GM19438 (cell line): Measurements from ENCODE around the gene GRK4.
A peak's percentile ranks its signal among the peaks of the same experiment; 100 is the strongest.
"Not testable (repeated sequence)": the region's sequence is repeated elsewhere in the genome, so short reads cannot be mapped to it uniquely, and the experiment has no call there.

Experiments used
- ATAC-seq: cut with Tn5 transposase; IDR thresholded peaks from one replicate; pipeline ENCODE4 v1.9.1; 2021; ENCODE audit warnings: low read depth; ENCODE audit not compliant: unreplicated experiment

Gene GRK4

GRCh38 chr4:3035249-3035648 lies 71.9 kb downstream of the GRK4 start:
- no peak for ATAC-seq

- no peak for ATAC-seq
These were observed 72.3 kb downstream of the GRK4 start for GRCh38 chr4:3035674-3036073.

DNA sequence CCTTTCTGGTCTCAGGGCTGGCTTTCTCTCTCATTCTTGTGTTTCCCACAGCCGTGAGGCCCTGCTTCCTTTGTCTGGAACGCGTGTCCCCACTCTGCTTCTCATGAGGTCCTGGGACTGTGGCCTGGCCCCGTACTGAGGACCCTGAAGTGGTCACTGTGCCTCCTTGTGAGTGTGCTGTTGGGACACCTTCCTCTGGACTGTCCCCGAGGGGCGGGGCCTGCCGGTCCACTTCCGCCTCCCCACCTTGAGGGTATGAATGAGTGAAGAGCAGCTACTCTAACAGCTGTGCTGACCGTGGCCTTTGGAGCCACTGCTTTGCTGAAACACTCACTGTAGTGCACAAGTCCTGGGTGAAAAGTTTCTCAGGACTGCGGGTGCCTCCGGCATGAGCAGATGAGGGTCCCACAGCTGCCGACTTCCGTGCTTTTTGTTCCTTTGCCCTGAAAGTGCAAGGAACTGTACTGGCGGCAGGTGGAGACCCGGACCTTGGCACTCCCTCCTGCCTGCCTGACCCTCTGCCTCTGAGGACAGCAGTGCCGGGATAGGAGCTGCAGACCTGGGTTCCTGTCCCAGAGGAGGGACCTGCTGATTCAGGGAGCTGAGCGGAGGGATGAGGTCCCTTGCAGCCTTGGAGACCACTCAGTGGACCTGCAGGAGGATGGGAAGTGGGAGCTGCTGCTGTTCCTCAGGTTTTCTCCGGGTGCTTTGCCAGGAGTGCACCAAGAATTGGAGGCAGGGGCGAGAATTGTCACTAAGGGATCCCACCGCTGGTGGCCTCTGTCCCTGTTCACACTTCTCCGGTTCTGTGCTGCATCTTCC lies 73.0 kb downstream of the GRK4 start:
- no peak for ATAC-seq

DNA sequence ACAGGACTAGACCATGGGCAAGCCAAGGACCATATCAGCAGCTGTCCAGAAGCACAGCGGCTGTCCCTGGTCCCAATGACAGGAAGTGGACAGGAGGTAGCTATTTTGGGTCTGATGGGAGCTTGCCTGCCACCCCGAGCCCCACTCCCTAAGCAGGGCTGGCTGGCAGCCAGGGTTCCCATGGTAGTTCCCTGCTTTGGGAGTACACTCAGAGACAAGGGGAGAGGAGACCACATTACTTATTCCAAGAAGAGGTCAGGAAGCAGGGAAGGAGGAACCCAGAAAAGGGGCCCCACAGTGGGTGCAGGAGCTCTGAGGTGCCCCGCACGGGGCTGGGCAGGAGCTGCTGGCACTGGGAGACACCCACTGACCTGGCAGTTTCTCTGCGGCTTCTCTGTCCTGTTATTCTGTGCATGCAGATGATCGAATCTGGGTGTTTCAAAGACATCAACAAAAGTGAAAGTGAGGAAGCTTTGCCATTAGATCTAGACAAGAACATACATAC lies 74.6 kb downstream of the GRK4 start:
- no peak for ATAC-seq

GRCh38 chr4:3039706-3040366 lies 76.5 kb downstream of the GRK4 start:
- no peak for ATAC-seq

DNA sequence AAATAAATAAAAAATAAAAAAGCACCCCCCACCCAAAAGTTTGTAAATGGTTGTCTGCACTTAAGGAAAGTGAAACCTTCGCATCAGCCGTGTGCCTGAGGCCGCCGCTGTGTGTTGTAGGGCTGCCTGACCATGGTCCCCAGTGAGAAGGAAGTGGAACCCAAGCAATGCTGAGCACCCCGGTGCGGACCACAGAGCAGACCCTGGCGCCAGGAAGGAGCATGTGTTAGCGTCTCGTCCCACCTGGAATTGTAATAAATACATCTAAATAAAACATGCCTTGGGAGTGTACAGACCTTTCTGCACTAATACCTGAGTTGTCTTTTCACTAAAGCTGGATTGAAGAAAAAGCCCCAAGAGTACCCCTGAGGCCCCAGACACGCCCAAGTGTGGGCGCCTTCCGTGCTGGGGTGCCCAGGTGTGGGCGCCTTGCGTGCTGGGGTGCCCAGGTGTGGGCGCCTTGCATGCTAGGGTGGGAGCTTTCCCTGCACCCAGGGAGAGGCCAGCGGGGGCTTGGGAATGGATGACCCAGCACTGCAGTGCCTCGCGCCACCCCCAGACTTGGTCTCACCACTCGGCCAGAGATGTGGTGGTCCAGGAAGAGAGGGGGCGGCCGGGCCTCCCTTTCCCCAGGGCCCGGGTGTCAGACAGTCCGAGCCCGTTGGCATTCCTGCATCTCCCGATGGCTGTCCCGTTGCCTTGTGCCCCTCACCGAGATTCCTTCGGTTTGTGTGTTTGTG lies 77.3 kb downstream of the GRK4 start:
- peak; percentile 44 for ATAC-seq

- ATAC-seq, result peak; percentile 33
These were observed 78.1 kb downstream of the GRK4 start for GRCh38 chr4:3041192-3042142.

GRCh38 chr4:3042226-3042625 lies 78.9 kb downstream of the GRK4 start:
- ATAC-seq, result no peak

DNA sequence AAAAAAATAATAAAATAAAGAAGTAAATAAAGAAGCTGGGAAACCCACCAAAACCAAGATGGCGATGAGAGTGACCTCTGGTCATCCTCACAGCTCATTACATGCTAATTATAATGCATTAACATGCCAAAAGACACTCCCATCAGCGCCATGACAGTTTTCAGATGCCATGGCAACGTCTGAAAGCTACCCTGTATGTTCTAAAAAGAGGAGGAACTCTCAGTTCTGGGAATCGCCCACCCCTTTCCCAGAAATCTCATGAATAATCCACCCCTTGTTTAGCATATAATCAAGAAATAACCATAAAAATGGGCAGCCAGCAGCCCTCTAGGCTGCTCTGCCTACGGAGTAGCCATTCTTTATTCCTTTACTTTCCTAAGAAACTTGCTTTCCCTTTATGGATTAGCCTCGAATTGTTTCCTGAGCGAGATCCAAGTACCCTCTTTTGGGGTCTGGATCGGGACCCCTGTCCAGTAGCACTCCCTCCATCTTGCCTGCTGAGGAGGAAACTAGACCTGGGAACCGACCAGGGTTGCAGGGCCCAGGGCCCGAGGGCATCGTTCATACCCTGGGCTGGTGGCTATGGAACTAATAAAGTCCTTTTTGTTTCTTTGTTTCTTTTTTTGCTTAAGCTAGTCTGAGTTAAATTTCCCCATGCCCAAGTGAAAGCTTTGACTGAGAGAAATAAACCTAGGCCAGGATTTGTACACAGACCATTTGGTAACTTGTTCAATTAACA lies 80.1 kb downstream of the GRK4 start:
- no peak for ATAC-seq

GRCh38 chr4:3044870-3045819 lies 81.8 kb downstream of the GRK4 start:
- ATAC-seq, result no peak

- ATAC-seq, result no peak
These were observed 82.8 kb downstream of the GRK4 start for GRCh38 chr4:3046162-3046561.

GRCh38 chr4:3046623-3047022 lies 83.3 kb downstream of the GRK4 start:
- no peak for ATAC-seq

GRCh38 chr4:3047464-3048286 lies 84.3 kb downstream of the GRK4 start:
- ATAC-seq, result peak; percentile 93

DNA sequence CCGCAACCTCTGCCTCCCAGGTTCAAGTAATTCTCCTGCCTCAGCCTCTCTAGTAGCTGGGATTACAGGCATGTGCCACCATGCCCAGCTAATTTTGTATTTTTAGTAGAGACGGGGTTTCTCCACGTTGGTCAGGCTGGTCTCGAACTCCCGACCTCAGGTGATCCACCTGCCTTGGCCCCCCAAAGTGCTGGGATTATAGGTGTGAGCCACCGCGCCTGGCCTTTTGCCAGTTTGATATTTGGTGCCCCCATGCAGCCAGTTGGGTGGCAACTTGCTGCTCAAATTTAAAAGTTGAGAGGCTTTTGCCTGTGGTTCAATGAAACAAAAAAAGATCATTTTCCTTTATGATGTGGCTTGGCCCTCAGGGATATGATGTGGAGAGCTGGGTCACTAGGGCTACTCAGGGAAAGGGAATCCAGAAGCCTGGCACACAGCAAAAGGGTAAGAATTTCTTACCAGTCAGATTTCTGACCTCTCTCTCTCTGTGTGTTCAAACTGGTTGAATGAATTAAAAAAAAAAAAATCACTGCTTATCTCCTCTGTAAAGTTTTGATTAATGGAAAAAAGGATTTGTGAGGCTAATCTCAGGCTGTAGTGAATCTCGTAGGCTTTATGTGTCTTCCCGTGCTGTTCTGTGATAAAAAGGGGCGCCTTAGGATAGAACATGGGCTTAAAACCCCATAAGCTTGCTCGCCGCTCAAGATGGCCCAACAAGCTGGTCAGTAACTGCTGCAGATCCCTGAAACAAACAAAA lies 87.9 kb downstream of the GRK4 start:
- not testable (repeated sequence) for ATAC-seq

GRCh38 chr4:3054169-3054759 lies 90.9 kb downstream of the GRK4 start:
- ATAC-seq, result no peak

- no peak for ATAC-seq
These were observed 96.6 kb downstream of the GRK4 start for GRCh38 chr4:3059943-3060342.
